GM19468 (cell line): Measurements from ENCODE around the gene TFRC.
"Not testable (repeated sequence)": the region's sequence is repeated elsewhere in the genome, so short reads cannot be mapped to it uniquely, and the experiment has no call there.

Experiments used
- ATAC-seq: cut with Tn5 transposase; IDR thresholded peaks from one replicate; pipeline ENCODE4 v1.9.1; 2021; ENCODE audit warnings: mild to moderate bottlenecking, moderate library complexity, moderate number of reproducible peaks; ENCODE audit not compliant: unreplicated experiment; ENCODE audit errors: extremely low read depth

The TFRC gene

GRCh38 chr3:196051282-196052076 lies 30.4 kb downstream of the TFRC start:
- ATAC-seq: no peak

GRCh38 chr3:196050597-196050996 lies 31.3 kb downstream of the TFRC start:
- no peak for ATAC-seq

- no peak for ATAC-seq
Measured at GRCh38 chr3:196049653-196050052, 32.2 kb downstream of the TFRC start.

- ATAC-seq: no peak
Measured at GRCh38 chr3:196048922-196049598, 32.8 kb downstream of the TFRC start.

GRCh38 chr3:196047391-196048030 lies 34.4 kb downstream of the TFRC start:
- ATAC-seq: no peak

GRCh38 chr3:196044513-196044912 lies 37.4 kb downstream of the TFRC start:
- no peak for ATAC-seq

- ATAC-seq: no peak
Measured at GRCh38 chr3:196042673-196043072, 39.2 kb downstream of the TFRC start.

GRCh38 chr3:196039359-196039758 lies 42.5 kb downstream of the TFRC start:
- ATAC-seq: no peak

- not testable (repeated sequence) for ATAC-seq
Measured at GRCh38 chr3:196026059-196026458, 55.8 kb downstream of the TFRC start.

- no peak for ATAC-seq
Measured at GRCh38 chr3:196024968-196025367, 56.9 kb downstream of the TFRC start.

GRCh38 chr3:196023947-196024346 lies 57.9 kb downstream of the TFRC start:
- ATAC-seq: no peak

- ATAC-seq: not testable (repeated sequence)
Measured at GRCh38 chr3:196022499-196022878, 59.4 kb downstream of the TFRC start.

GRCh38 chr3:196020373-196020772 lies 61.5 kb downstream of the TFRC start:
- ATAC-seq: no peak

GRCh38 chr3:196019576-196019975 lies 62.3 kb downstream of the TFRC start:
- not testable (repeated sequence) for ATAC-seq

- ATAC-seq: not testable (repeated sequence)
Measured at GRCh38 chr3:196018159-196018558, 63.7 kb downstream of the TFRC start.

GRCh38 chr3:196016485-196016884 lies 65.4 kb downstream of the TFRC start:
- no peak for ATAC-seq

GRCh38 chr3:196016059-196016458 lies 65.8 kb downstream of the TFRC start:
- no peak for ATAC-seq

- ATAC-seq: no peak
Measured at GRCh38 chr3:196013587-196014487, 68.1 kb downstream of the TFRC start.

GRCh38 chr3:196012941-196013476 lies 68.9 kb downstream of the TFRC start:
- no peak for ATAC-seq

- ATAC-seq: no peak
Measured at GRCh38 chr3:196012481-196012880, 69.4 kb downstream of the TFRC start.
